Gastroesophageal sphincter (tissue), 3 donors: ENCODE data around the gene SNX25.

ENCODE experiments used
- EP300 ChIP-seq: sonication (generic); formaldehyde crosslinking; IDR thresholded peaks from one replicate; pipeline ENCODE4 v1.6.1; 2017; ENCODE audit warnings: antibody characterized with exemption, mild to moderate bottlenecking
- POLR2A ChIP-seq, 2 donors: fragments of 450-650 bp; IDR thresholded peaks; one replicate each; pipeline ENCODE4 v1.6.1; 2017; ENCODE audit warnings: antibody characterized with exemption in 2 of 2, mild to moderate bottlenecking in 2 of 2, moderate library complexity in 1 of 2
- POLR2AphosphoS5 ChIP-seq: sonication (generic); formaldehyde crosslinking; IDR thresholded peaks from one replicate; pipeline ENCODE4 v1.6.1; 2017; ENCODE audit warnings: antibody characterized with exemption
- TF ChIP-seq, protein P1 (sequence below), 4 experiments: fragments of 200-600 bp in 2 of 4; fragments of 450-650 bp in 2 of 4; sonication (generic) in 1 of 4; IDR thresholded peaks; one replicate each; pipeline ENCODE4 v1.5.1; 2017 to 2019; ENCODE audit warnings: antibody characterized with exemption in 4 of 4, mild to moderate bottlenecking in 2 of 4, moderate library complexity in 2 of 4

DNA sequence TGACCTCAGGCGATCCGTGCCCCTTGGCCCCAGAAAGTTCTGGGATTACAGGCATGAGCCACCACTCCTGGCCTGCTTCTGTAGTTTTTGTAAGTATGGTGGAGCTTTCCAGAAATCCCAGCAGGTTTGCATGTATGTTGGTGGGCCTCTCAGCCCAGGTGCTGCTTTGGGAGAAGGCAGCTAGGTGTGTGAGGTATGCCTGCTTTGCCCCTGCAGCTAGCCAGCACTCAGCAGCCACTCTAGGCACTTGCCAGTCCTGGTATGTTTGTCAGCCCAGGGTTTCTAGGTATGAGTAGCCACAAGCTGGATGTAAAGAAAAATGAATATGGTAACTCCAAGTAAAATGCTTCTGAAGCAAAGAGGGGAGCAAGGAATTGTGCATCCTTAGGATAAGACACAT is 8.9 kb downstream of the SNX25 start:
- TF ChIP-seq POLR2AphosphoS5 (no peak), POLR2A (IDR thresholded peaks at IDR 0.05) (no peak), EP300 (no peak)
- TF ChIP-seq, protein P1, sequence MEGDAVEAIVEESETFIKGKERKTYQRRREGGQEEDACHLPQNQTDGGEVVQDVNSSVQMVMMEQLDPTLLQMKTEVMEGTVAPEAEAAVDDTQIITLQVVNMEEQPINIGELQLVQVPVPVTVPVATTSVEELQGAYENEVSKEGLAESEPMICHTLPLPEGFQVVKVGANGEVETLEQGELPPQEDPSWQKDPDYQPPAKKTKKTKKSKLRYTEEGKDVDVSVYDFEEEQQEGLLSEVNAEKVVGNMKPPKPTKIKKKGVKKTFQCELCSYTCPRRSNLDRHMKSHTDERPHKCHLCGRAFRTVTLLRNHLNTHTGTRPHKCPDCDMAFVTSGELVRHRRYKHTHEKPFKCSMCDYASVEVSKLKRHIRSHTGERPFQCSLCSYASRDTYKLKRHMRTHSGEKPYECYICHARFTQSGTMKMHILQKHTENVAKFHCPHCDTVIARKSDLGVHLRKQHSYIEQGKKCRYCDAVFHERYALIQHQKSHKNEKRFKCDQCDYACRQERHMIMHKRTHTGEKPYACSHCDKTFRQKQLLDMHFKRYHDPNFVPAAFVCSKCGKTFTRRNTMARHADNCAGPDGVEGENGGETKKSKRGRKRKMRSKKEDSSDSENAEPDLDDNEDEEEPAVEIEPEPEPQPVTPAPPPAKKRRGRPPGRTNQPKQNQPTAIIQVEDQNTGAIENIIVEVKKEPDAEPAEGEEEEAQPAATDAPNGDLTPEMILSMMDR (IDR thresholded peaks at IDR 0.05) = no peak
